ENCODE results near the gene WNT11.

The WNT11 gene

GRCh38 chr11:76217653-76218160, 11.4 kb upstream of the WNT11 start:
- DNase-seq = no peak

GRCh38 chr11:76216536-76217325, 10.4 kb upstream of the WNT11 start:
- no peak for DNase-seq

GRCh38 chr11:76215941-76216340, 9.6 kb upstream of the WNT11 start:
- peak; percentile 24 for DNase-seq

- no peak for DNase-seq
Observed at GRCh38 chr11:76214968-76215548, 8.8 kb upstream of the WNT11 start.

GRCh38 chr11:76214186-76214585, 7.9 kb upstream of the WNT11 start:
- no peak for DNase-seq

GRCh38 chr11:76212086-76213035, 6.1 kb upstream of the WNT11 start:
- DNase-seq = no peak

GRCh38 chr11:76210931-76211851, 4.9 kb upstream of the WNT11 start:
- DNase-seq = no peak

GRCh38 chr11:76209973-76210930, 4.0 kb upstream of the WNT11 start:
- peak; percentile 28 for DNase-seq

GRCh38 chr11:76209375-76209972, 3.2 kb upstream of the WNT11 start:
- no peak for DNase-seq

GRCh38 chr11:76208438-76209374, 2.4 kb upstream of the WNT11 start:
- DNase-seq = peak; percentile 30

- peak; percentile 66 for DNase-seq
Observed at GRCh38 chr11:76207642-76208401, 1.5 kb upstream of the WNT11 start.

- DNase-seq = no peak
Observed at GRCh38 chr11:76206077-76206326, 300 bp downstream of the WNT11 start.

- no peak for DNase-seq
Observed at GRCh38 chr11:76205252-76206076, 838 bp downstream of the WNT11 start.

GRCh38 chr11:76203937-76204336, 2.4 kb downstream of the WNT11 start:
- no peak for DNase-seq

- DNase-seq = no peak
Observed at GRCh38 chr11:76203131-76203925, 3.0 kb downstream of the WNT11 start.

- no peak for DNase-seq
Observed at GRCh38 chr11:76201672-76202412, 4.5 kb downstream of the WNT11 start.
